ENCODE results near the gene LRMDA. TPM values are rescaled to one million over a fixed set of nuclear protein-coding genes. Genes with fewer than 3 reads are reported as not detected.

LRMDA gene
- polyA plus RNA-seq, 1 donor (not counting 4 experiments of a cell fraction or from before 2014, with no cell fraction given): not detected

- DNase-seq (ENCODE audit: low read depth, low spot score) (no peak), FAIRE-seq (no peak)
- Histone ChIP-seq H2AFZ (ENCODE audit: control insufficient read depth, low read length) (no peak overlapping the region), H3K4me1 (ENCODE audit: control insufficient read depth, extremely low read depth, insufficient read depth, low read length) (no peaks in the 10 kb centered on the region), H3K27me3 (ENCODE audit: control insufficient read depth, extremely low read depth, insufficient read depth, low read length) (no peaks in the 10 kb centered on the region), H3K9me1 (ENCODE audit: control insufficient read depth, extremely low read depth, insufficient read depth, low read length) (peaks cover 3% of the 10 kb centered on the region), H3K4me2 (ENCODE audit: control insufficient read depth, extremely low read depth, insufficient read depth, low read depth, low read length) (no peak overlapping the region), H3K9ac (ENCODE audit: control insufficient read depth, extremely low read depth, insufficient read depth, low read length) (no peak overlapping the region), H3K4me3 (ENCODE audit: control insufficient read depth in 2 of 3, extremely low read depth in 1 of 3, insufficient read depth in 2 of 3, low read depth in 1 of 3, low read length in 3 of 3) (no peak overlapping the region), H3K79me2 (ENCODE audit: control insufficient read depth, insufficient read depth, low read length) (no peaks in the 10 kb centered on the region), H3K9me3 (ENCODE audit: control insufficient read depth, low read depth, low read length) (no peaks in the 10 kb centered on the region), H3K27ac (ENCODE audit: control insufficient read depth, insufficient read depth, low read length) (no peak overlapping the region), H3K36me3 (ENCODE audit: control insufficient read depth in 2 of 2, extremely low read depth in 1 of 2, insufficient read depth in 2 of 2, low read length in 2 of 2) (no peaks in the 10 kb centered on the region), H4K20me1 (ENCODE audit: control insufficient read depth, extremely low read depth, insufficient read depth, low read length) (no peaks in the 10 kb centered on the region)
- dilution Hi-C loops (cut with MboI; ENCODE audit: extremely low pct_ligation_motif_present, low sequenced_read_pairs): no loop called here
- TF ChIP-seq EZH2 (IDR thresholded peaks at IDR 0.05; ENCODE audit: low read length): no peak
- TF ChIP-seq, protein P1, sequence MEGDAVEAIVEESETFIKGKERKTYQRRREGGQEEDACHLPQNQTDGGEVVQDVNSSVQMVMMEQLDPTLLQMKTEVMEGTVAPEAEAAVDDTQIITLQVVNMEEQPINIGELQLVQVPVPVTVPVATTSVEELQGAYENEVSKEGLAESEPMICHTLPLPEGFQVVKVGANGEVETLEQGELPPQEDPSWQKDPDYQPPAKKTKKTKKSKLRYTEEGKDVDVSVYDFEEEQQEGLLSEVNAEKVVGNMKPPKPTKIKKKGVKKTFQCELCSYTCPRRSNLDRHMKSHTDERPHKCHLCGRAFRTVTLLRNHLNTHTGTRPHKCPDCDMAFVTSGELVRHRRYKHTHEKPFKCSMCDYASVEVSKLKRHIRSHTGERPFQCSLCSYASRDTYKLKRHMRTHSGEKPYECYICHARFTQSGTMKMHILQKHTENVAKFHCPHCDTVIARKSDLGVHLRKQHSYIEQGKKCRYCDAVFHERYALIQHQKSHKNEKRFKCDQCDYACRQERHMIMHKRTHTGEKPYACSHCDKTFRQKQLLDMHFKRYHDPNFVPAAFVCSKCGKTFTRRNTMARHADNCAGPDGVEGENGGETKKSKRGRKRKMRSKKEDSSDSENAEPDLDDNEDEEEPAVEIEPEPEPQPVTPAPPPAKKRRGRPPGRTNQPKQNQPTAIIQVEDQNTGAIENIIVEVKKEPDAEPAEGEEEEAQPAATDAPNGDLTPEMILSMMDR (optimal IDR thresholded peaks at IDR 0.05 in 1 of 3, IDR thresholded peaks at IDR 0.05 in 1 of 3, conservative IDR thresholded peaks at IDR 0.05 in 1 of 3; ENCODE audit: extremely low read depth in 1 of 3, insufficient read depth in 2 of 3, low read length in 3 of 3): no peak
Observed at GRCh38 chr10:76408646-76409045, 977.2 kb downstream of the LRMDA start.

- FAIRE-seq (no peak), DNase-seq (ENCODE audit: low read depth, low spot score) (no peak)
- Histone ChIP-seq H3K27ac (ENCODE audit: control insufficient read depth, insufficient read depth, low read length) (no peak overlapping the region), H4K20me1 (ENCODE audit: control insufficient read depth, extremely low read depth, insufficient read depth, low read length) (no peaks in the 10 kb centered on the region), H3K79me2 (ENCODE audit: control insufficient read depth, insufficient read depth, low read length) (no peaks in the 10 kb centered on the region), H3K4me2 (ENCODE audit: control insufficient read depth, extremely low read depth, insufficient read depth, low read depth, low read length) (no peak overlapping the region), H3K9me1 (ENCODE audit: control insufficient read depth, extremely low read depth, insufficient read depth, low read length) (no peaks in the 10 kb centered on the region), H3K4me1 (ENCODE audit: control insufficient read depth, extremely low read depth, insufficient read depth, low read length) (no peaks in the 10 kb centered on the region), H3K9ac (ENCODE audit: control insufficient read depth, extremely low read depth, insufficient read depth, low read length) (no peak overlapping the region), H3K4me3 (ENCODE audit: control insufficient read depth in 2 of 3, extremely low read depth in 1 of 3, insufficient read depth in 2 of 3, low read depth in 1 of 3, low read length in 3 of 3) (no peak overlapping the region), H2AFZ (ENCODE audit: control insufficient read depth, low read length) (no peak overlapping the region), H3K27me3 (ENCODE audit: control insufficient read depth, extremely low read depth, insufficient read depth, low read length) (no peaks in the 10 kb centered on the region), H3K36me3 (ENCODE audit: control insufficient read depth in 2 of 2, extremely low read depth in 1 of 2, insufficient read depth in 2 of 2, low read length in 2 of 2) (no peaks in the 10 kb centered on the region), H3K9me3 (ENCODE audit: control insufficient read depth, low read depth, low read length) (no peaks in the 10 kb centered on the region)
- TF ChIP-seq EZH2 (IDR thresholded peaks at IDR 0.05; ENCODE audit: low read length): no peak
- TF ChIP-seq, protein P1 (optimal IDR thresholded peaks at IDR 0.05 in 1 of 3, IDR thresholded peaks at IDR 0.05 in 1 of 3, conservative IDR thresholded peaks at IDR 0.05 in 1 of 3; ENCODE audit: extremely low read depth in 1 of 3, insufficient read depth in 2 of 3, low read length in 3 of 3): no peak
- dilution Hi-C loops (cut with MboI; ENCODE audit: extremely low pct_ligation_motif_present, low sequenced_read_pairs): no loop called here
Observed at GRCh38 chr10:76411729-76412435, 980.5 kb downstream of the LRMDA start.

Data from keratinocyte (primary cell).